Right forelimb (tissue), 1 donor: ENCODE data around the gene FAM72A.
A peak's percentile ranks its signal among the peaks of the same experiment; 100 is the strongest.
"Not testable (repeated sequence)": the region's sequence is repeated elsewhere in the genome, so short reads cannot be mapped to it uniquely, and the experiment has no call there.

Experiments used
- DNase-seq: peaks from one replicate; pipeline ENCODE4 v3.0.0-alpha.2; 2018

Gene FAM72A

GRCh38 chr1:206210802-206211201, 8.2 kb upstream of the FAM72A start:
- not testable (repeated sequence) for DNase-seq

- not testable (repeated sequence) for DNase-seq
Measured at GRCh38 chr1:206205569-206205968, 2.9 kb upstream of the FAM72A start.

- peak; percentile 56 for DNase-seq
Measured at GRCh38 chr1:206204871-206205270, 2.2 kb upstream of the FAM72A start.

- not testable (repeated sequence) for DNase-seq
Measured at GRCh38 chr1:206204159-206204511, 1.5 kb upstream of the FAM72A start.

GRCh38 chr1:206203364-206204158, 922 bp upstream of the FAM72A start, which contains the start of gene SRGAP2:
Gene SRGAP2, plus strand, starts transcription at chr1:206203541. Its CDS starts 2,430 bp downstream, at chr1:206205971.
- DNase-seq = peak; percentile 79

GRCh38 chr1:206196748-206197424, 5.8 kb downstream of the FAM72A start:
- DNase-seq = not testable (repeated sequence)

- DNase-seq = not testable (repeated sequence)
Measured at GRCh38 chr1:206195182-206195581, 7.5 kb downstream of the FAM72A start.

- not testable (repeated sequence) for DNase-seq
Measured at GRCh38 chr1:206186826-206187225, 15.8 kb downstream of the FAM72A start.

- not testable (repeated sequence) for DNase-seq
Measured at GRCh38 chr1:206185778-206186177, 16.9 kb downstream of the FAM72A start.

- DNase-seq = not testable (repeated sequence)
Measured at GRCh38 chr1:206183788-206184187, 18.9 kb downstream of the FAM72A start.

GRCh38 chr1:206182368-206183317, 20.0 kb downstream of the FAM72A start:
- not testable (repeated sequence) for DNase-seq

- DNase-seq = not testable (repeated sequence)
Measured at GRCh38 chr1:206179666-206180065, 23.0 kb downstream of the FAM72A start.

GRCh38 chr1:206178061-206178989, 24.3 kb downstream of the FAM72A start:
- not testable (repeated sequence) for DNase-seq

- DNase-seq = not testable (repeated sequence)
Measured at GRCh38 chr1:206176114-206176502, 26.5 kb downstream of the FAM72A start.

GRCh38 chr1:206175459-206176113, 27.1 kb downstream of the FAM72A start:
- not testable (repeated sequence) for DNase-seq

GRCh38 chr1:206174182-206174868, 28.3 kb downstream of the FAM72A start:
- not testable (repeated sequence) for DNase-seq

GRCh38 chr1:206173110-206173719, 29.4 kb downstream of the FAM72A start:
- DNase-seq = not testable (repeated sequence)

- not testable (repeated sequence) for DNase-seq
Measured at GRCh38 chr1:206169794-206170193, 32.8 kb downstream of the FAM72A start.

- not testable (repeated sequence) for DNase-seq
Measured at GRCh38 chr1:206167350-206168029, 35.1 kb downstream of the FAM72A start.
